HG03045 (cell line): ENCODE results near the gene ANKS1A.
"Not testable (repeated sequence)": the region's sequence is repeated elsewhere in the genome, so short reads cannot be mapped to it uniquely, and the experiment has no call there.

Experiments used
- ATAC-seq: cut with Tn5 transposase; IDR thresholded peaks from one replicate; pipeline ENCODE4 v1.9.1; 2021; ENCODE audit warnings: mild to moderate bottlenecking, moderate library complexity; ENCODE audit not compliant: unreplicated experiment

The ANKS1A gene

DNA sequence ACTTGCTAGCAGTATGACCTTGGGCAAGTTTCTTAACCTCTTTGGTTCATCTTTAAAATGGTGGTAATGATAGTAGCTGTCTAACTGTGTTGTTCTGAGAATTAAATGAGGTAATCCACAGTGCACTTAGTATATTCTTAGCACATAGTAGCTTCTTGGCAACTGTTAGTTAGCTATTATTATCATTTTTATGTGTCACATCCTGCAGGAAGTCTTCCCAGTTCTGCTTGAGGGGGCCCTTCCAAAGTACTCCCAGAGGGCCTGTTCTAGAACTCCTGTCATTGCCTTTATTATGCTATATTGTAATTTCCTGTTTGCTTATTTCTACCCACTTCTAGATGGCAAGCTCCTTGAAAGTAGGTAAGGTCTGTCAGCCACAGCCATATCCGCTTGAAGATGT is 30.6 kb downstream of the ANKS1A start:
- no peak for ATAC-seq

GRCh38 chr6:34920097-34920496 is 31.0 kb downstream of the ANKS1A start:
- no peak for ATAC-seq

DNA sequence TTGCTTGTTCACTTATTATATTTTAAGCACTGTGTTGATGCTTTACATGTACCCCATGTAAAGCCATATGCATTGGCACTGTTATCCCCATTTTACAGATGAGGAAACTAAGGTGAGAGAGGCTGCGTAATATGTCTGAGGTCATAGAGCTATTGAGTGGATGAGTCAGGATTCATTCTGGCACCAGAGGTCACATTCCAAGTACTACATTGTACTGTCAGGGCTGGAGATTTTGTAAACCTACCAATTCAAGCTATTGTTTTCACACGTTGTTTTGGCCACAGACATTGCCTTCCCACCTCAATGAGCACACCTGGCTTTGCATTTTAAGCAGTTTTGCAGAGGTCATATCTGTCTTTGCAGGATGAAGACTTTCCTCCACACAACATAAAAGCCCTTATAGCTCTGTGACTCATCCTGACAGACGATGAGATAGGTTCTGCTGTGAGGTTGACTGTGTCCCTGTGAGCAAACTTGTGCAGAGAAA is 33.2 kb downstream of the ANKS1A start:
- ATAC-seq, result no peak

GRCh38 chr6:34924831-34925625 is 36.0 kb downstream of the ANKS1A start:
- no peak for ATAC-seq

GRCh38 chr6:34926655-34927054 is 37.6 kb downstream of the ANKS1A start:
- ATAC-seq, result no peak

GRCh38 chr6:34928220-34928619 is 39.2 kb downstream of the ANKS1A start:
- ATAC-seq, result no peak

DNA sequence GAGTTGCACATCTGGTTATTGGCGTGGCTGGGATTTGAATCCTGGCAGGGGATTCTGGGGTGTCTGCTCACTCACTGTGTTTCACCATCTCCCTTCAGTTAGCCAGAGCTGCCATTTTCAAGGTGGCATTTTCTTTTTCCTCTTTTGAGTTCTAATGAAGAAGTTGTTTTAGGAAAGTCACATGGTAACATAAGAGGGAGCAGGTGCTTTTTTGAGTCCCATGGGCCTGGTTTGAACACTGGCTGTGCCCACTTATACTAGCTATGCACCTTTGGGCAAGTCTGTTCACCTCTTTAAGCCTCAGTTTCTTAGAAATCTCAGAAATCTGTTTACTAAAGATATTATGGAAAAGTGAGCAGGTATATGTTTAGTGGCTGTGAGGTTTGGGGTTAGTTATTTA is 39.6 kb downstream of the ANKS1A start:
- ATAC-seq, result no peak

DNA sequence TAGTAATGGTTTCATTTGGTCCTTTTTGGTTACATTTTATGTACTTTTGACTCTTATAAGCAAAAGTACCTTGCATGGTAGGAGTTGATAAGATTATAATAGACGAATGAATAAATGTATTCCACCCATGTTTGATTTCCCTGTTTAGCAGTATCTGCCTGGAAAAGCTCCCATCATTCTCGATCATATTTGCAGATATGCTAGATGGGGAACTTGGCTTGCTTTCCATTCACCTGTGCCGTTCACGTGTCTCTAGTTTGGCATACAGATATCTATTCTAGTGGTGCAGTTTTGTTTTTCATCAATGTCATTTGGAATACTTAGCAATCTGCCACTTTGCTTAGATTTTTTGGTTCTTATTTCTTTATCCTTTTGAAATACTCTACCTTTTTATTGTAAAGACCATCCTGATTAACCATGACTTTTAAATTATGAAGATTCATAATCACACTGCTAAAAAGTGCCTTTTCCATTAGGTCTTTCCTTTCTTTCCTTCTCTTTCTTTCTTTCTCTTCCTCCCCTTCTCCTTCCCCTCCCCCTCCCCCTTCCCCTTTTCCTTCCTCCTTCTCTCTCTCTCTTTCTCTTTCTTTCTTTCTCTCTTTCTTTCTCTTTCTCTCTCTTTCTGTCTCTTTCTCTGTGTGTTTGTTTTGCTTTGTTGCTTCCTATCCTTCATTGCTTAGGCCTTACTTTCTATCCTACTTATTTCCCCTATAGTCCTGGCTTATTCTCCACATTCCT is 40.4 kb downstream of the ANKS1A start:
- ATAC-seq, result no peak

DNA sequence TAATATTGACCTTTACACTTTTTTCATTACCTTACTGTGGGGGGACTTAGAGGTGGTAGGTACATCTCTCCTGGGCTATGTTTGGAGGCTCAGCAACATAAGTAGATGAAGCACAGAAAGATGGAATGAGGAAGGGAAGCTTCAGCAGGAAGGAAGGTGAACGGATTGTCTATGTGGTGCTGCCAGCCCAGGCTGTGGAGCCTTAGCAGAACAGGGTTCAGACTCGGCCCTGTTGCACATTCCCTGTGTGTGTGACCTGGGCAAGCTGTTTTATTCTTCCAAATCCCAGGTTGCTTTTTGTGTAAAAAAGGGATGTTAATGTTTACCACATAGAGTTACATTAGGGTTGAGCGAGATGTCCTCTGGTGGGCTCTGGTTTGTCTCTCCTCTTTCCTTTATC is 41.2 kb downstream of the ANKS1A start:
- no peak for ATAC-seq

DNA sequence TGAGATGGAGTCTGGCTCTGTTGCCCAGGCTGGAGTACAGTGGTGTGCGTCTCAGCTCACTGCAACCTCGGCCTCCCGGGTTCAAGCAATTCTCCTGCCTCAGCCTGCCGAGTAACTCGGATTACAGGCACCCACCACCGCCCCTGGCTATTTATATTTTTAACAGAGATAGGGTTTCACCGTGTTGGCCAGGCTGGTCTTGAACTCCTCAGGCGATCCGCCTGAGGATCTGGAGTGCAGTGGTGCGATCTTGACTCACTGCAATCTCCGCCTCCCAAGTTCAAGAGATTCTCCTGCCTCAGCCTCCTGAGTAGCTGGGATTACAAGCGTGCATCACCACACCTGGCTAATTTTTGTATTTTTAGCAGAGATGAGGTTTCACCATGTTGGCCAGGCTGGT is 43.1 kb downstream of the ANKS1A start:
- ATAC-seq, result not testable (repeated sequence)

DNA sequence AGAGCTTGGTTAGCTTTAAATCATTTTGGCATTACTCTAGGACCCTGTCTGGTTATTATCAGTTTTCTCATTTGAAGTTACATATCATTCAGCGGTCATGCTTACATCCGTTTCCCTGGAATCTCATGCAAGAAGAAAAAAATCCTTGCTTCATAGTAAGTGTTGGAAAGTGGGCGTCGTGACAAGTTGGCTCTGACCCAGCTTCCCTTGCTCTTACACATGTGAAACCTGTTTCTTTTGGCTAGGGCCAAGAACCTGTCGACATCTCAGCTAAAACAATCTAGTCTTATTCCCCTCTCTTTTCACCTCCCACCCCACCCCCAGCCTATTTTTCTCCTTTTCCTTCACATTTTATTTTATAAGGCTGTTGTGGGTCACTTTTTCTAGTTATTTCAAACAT is 45.5 kb downstream of the ANKS1A start:
- no peak for ATAC-seq

DNA sequence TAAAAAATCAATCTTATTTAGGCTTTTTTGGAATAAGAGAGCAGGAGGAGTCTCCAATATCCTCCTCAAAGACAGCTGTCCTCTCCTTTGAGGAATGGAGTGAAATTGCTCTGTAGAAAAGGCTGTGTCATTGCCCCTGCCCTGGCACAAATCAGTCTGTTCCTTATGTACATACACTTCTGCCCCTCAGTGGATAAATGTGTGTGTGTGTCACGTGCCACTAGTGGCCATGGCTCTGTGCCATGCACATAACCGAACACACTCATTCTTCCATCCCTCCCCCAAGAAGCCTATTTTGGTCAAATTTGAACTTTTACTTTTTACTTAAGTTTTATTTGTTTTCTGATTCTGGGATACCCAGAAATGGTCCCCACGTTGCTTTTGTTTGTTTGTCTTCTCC is 49.2 kb downstream of the ANKS1A start:
- no peak for ATAC-seq

DNA sequence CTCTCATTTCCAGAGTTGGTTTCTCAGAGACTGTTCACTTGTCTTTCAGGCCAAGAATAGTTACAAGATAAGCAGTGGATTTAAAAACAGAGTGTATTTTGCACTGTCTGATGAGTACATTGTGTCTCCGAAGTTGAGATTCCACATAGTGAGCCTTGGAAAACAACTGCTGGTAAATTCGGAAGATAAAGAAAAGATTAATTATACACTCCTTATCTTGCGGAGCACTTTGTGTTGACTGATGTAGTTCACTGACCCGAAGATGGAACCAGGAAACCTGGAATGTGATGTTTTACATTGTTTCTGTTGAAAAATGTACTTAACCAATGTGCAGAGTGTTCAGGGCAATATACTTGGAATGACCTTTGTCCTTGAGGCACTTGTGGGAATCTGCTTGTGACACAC is 51.0 kb downstream of the ANKS1A start:
- no peak for ATAC-seq

DNA sequence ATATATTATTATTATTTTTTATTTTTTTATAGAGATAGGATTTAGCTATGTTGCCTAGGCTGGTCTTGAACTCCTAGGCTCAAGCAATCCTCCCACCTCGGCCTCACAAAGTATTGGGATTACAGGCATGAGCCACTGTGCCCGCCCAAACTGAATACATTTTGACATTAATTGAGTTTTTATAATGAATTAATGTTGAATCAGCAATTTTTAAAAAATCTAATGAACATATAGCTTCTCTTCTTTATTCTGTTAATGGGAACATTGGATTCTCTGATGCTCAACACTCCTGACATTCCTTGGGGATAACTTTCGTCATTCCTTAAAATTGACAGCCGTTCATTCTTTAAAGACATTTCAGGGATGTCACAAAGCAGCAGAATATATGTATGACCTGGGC is 52.4 kb downstream of the ANKS1A start:
- ATAC-seq, result no peak

DNA sequence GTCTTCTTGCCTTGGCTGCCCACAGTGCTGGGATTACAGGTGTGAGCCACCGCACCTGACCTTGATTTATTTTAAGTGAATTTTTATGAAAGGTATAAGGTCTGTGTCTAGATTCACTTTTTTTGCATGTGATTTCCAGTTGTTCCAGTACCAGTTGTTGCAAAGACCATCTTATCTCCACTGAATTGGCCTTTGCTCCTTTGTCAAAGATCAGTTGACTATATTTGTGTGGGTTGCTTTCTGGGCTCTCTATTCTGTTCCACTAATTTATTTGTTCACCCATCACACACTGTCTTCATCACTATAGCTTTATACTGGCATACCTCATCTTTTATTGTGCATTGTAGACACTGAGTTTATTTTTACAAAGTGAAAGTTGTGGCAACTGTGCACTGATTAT is 56.3 kb downstream of the ANKS1A start:
- no peak for ATAC-seq

GRCh38 chr6:34947561-34947960 is 58.5 kb downstream of the ANKS1A start:
- no peak for ATAC-seq

GRCh38 chr6:34949636-34950035 is 60.6 kb downstream of the ANKS1A start:
- no peak for ATAC-seq

DNA sequence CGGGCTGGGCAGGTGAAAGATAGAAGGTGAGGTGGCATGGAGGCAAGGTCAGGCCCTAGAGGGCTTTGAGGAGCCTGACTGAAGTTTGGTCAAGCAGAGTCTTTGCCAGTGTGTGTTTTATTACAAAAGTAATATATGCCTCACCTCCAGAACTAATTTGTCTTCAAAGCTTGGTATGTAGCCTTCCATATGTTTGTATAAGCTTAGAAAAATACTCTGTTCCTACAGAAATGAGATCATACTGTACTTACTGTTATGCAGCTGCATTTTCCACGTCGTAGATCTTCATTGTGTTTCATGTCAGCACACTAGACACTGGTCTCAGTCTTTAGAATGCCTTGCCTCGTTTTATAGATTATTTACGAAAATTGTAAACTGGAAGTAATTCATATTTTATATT is 61.8 kb downstream of the ANKS1A start:
- ATAC-seq, result no peak

DNA sequence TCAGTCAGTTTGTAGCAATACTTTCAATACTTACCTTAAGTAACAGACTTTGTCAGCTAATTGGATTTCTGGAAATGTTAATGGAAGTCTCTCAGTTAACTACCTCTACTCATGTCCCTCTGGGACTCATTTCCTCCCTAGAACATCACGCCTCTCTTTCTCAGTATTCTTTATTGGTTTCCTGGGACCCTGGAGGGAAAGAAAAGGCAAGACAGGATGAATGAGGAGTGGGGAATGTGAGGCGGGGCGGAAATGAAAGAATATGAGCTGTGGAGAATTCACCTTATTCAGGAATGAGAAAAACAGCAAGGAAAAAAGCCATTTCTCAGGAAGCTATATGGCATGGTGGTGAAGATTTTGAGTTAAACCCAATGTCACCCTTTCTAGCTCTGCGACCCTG is 62.7 kb downstream of the ANKS1A start:
- ATAC-seq, result no peak

DNA sequence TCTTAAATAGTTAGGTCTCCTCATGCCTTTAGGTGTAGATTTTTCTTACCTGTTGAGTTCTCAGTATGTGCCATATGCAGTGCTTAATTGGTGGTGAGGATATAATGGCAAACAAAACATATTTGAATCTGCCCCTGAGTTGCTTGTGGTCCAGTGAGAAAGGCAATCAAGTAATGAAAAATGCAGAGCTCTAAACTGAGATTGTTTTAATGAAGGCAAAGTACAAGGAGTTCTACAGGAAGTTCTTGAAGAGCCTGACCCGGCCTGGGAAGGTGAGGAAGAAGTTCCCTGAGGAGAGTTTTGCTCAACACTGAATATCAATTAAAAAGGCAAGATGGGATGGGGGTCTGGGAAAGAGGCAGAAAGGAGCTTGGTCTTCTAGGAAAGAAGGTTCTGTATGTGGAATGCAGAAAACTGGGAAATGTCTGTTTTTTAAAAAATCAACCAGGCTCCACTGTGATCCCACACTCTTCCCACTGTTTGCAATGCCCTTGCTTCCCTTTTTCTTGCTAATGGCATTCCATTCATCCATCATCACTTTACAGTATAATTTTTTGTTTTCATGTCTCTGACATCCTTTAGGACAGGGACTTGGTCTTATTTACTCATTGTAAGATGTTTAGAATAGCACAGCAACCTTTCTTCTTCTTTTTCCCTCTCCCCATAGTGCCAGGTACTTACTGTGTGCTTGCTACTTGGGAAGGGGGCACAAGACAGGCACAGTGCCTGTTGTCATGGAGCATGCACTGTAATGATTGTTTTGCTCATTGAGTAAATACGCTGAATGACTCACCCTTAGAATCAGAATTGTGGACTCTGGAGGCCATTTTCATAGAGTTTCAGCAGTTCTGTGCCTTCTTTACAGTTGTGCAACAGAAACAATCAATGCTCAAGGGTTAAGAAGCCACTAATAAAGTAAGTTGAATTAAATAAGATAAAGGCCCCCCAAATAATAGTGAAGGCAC is 64.3 kb downstream of the ANKS1A start:
- no peak for ATAC-seq

GRCh38 chr6:34955442-34955841 is 66.4 kb downstream of the ANKS1A start:
- ATAC-seq, result no peak
